GM19455 (cell line): ENCODE measurements around the gene RANBP17.

ENCODE experiments used
- ATAC-seq: cut with Tn5 transposase; IDR thresholded peaks from one replicate; pipeline ENCODE4 v1.9.1; 2021; ENCODE audit not compliant: unreplicated experiment

Gene RANBP17

DNA sequence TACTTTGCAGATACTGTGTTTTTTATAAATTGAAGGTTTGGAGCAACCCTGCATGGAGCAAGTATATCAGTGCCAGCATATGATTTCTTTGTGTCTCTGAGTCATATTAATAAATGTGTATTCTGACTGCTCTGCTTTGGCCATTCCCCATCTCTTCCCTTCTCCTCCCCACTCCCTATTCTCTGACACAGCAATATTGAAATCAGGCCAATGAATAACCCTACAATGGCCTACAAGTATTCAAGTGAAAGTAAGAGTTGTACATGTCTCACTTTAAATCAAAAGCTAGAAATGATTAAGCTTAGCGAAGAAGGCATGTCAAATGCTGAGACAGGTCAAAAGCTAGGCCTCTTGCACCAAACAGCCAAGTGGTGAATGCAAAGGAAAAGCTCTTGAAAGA, 365.0 kb downstream of the RANBP17 start:
- no peak for ATAC-seq

DNA sequence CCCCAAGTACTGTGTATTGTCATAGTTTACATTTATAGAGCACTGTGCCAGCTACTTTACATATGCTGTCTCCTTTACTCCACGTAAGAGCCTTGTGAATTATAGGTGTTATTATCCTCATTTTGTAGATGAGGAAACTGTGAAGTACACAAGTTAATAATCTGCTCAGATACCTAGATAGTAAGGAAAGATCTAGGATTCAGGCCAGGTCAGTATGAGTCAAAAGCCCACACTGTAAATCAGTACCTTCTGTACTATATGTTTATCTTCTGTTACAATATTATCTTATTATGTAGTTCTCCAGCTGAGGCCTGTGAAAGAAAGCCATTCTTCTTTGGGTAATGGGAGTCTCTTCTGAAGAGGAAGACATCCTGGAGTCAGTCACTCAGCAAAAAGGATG, 374.8 kb downstream of the RANBP17 start:
- no peak for ATAC-seq

DNA sequence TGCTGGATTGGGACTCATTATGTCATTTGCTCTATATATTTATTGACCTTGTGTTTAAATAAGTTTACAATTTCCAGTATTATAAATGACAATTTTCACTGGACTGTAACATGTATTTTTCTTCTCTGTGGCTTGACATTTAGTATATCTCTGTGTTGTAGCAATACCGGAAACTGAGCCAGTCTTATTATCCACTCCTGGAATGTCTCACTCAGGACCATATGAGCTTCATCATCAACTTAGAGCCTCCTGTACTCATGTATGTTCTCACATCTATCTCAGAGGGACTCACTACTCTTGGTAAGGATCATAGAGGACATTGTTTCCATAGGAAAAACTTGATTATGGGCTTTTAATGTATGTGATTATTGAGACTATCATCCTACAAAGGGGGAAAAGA, 380.7 kb downstream of the RANBP17 start:
- ATAC-seq = no peak

DNA sequence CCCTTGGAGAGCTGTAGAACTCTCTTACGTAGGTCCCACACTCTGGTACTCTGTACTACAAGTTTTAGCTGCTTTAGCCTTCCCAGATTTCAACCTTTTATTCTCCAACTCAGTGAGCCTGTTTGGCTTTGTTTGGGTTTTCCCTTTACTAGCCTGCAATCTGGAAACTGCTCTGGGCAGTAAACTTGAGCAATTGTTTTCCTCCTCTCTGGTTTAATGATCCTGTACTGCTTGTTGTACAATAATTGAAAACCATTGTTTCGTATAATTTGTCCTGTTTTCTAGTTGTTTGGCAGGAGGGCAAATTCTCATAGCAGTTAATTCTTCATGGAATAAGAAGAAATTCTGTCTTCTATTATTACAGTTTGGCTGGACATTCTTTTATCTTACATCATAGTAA, 384.4 kb downstream of the RANBP17 start:
- ATAC-seq = no peak

DNA sequence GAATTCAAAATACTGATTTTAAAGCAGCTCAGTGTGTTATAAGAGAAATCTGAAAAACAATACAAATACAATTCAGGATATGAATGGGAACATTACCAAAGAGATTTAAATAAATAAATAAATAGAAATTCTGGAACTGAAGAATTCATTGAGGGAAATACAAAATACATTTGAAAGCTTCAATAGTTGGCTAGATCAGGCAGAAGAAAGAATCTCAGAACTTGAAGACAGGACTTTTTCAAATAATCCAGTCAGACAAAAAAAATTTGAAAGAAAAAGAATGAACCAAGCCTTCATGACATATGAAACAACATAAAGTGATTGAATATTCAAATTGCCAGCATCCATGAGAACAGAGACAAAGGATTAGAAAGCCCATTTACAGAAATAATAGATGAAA, 387.6 kb downstream of the RANBP17 start:
- ATAC-seq = no peak

DNA sequence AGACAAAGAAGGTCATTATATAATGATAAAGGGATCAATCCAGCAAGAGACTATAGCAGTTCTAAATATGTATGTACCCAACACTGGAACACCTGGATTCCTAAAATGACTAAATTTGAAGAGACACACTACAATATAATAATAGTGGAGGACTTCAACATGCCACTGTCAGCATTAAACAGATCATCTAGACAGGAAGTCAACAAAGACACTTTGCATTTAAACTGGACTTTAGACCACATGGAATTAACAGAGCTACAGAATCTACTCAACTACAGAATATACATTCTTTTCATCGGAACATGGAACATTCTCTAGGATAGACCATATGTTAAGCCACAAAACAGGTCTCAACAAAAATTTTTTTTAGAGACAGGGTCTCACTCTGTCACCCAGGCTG, 388.9 kb downstream of the RANBP17 start:
- ATAC-seq = no peak

DNA sequence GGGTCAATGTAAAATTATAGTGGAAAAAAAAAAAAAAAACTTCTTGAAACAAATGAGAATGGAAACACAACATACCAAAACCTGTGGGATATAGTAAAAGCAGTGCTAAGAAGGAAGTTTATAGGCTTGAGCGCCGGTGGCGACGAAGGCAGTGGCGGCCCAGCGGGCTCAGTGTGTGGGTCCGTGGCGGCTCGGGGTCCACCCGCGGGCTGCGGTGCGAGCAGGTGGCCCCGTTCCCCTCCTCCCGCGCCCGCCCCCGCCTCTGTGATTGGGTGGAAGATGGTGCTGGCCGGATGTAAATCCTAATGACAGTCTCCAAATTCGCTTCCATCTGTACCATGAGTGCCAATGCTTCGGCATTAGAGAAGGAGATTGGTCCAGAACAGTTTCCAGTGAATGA, 389.7 kb downstream of the RANBP17 start:
- no peak for ATAC-seq

DNA sequence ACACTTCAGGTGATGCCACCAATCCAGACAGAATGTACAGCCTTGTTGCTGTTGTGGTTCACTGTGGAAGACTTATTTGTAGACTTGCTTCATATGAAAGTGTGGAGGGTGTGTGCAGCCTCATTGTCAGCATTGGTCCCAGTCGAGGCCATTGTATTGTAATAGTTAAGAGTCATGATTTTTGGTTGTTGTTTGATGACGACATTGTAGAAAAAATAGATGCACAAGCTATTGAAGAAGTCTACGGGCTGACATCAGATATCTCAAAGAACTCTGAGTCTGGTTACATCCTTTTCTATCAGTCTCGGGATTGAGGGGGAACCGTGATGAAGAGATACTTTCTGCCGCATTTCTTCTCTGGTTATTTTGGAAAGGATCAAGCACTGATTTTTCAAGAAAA, 390.9 kb downstream of the RANBP17 start:
- no peak for ATAC-seq

DNA sequence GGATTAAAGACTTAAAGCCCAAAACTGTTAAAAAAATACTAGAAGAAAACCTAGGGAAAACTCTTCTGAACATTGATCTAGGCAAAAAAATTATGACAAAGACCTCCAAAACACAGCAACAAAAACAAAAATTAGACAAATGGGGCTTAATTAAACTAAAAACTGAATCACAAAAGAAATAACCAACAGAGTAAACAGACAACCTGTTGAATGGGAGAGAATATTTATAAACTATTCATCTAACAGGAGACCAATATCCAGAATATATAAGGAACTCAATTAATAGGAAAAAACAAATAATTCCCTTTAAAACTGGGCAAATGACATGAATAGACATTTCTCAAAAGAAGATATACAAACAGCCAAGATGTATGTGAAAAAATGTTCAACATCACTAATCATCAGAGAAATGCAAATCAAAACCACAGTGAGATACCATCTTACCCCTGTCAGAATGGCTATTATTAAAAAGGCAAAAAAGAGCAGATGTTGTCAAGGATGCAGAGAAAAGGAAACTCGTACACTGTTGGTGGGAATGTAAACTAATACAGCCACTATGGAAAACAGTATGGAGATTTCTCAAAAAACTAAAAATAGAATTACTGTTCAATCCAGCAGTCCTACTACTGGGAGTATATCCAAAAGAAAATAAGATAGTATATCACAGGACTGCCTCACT, 397.1 kb downstream of the RANBP17 start:
- ATAC-seq = no peak

DNA sequence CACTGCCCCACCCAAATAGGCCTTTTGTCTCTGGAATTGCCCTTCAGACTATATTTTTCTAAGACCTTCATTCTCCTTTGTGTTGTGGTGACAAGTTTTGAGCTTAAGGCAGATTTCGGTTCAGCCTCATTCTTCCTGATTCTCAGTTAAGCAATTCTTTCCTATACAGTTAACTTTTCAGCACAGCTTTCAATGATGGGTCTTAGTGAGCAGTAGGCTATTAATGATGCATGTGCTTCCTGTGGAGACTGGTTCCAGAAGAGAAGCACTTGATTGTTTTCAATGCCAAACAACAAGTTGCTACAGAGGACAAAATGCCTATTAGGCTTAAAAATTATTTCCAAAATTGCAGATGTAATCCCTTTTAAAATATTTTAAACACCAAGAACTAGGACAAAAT, 399.5 kb downstream of the RANBP17 start:
- ATAC-seq = no peak

DNA sequence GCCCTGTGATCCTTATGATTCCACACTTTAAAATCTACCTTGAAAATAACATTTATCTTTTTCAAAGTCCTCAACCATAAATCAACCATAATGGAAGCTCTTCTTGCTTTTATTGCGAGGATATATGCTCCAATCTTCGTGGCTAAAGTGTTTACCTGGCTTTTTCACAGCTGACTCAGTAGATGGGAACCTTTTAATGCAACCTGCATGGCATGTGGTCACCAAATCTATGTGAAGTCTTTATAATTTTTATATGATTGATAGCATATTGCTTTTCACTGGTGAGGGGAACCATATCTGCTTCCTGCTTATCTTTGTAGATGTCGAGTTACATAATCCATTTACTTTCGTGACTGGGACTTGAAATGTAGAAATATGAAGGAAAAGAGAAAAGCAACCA, 400.1 kb downstream of the RANBP17 start:
- ATAC-seq = no peak

DNA sequence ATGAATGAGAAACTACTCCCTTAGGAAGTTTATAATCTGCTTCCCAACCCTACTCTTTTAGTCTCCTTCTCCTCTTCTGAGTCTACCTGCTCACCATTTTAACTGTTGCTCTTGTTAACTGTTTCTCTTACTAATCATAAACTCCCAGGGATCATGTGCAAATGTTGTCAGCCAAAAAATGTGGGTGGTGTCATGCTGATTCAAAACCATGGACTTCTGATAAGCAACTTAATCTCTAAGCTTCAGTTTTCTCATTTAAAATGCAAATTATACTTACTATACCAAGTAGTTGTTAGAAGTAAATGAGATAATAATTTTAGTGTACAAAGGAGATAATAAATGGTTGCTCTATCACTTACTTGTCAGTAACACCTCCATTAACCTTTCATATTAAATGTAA, 401.4 kb downstream of the RANBP17 start:
- no peak for ATAC-seq

DNA sequence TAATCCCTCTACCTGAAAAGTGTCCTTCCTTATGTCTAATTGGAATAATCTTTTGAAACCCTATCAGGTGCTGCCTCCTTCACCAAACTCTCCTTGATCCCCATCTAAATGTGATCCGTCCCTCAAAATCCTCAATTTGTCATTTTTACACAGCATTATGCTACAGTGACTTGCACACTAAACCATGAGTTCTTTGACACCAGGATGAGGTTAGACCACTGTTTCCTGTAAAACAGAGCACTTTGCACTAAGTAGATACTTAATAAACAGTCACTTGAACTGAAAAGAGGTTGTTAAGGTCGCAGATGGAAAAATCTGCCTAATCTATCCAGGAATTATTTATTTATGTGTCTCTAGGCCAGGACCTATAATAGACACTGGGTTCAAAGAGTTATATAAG, 403.0 kb downstream of the RANBP17 start:
- no peak for ATAC-seq

DNA sequence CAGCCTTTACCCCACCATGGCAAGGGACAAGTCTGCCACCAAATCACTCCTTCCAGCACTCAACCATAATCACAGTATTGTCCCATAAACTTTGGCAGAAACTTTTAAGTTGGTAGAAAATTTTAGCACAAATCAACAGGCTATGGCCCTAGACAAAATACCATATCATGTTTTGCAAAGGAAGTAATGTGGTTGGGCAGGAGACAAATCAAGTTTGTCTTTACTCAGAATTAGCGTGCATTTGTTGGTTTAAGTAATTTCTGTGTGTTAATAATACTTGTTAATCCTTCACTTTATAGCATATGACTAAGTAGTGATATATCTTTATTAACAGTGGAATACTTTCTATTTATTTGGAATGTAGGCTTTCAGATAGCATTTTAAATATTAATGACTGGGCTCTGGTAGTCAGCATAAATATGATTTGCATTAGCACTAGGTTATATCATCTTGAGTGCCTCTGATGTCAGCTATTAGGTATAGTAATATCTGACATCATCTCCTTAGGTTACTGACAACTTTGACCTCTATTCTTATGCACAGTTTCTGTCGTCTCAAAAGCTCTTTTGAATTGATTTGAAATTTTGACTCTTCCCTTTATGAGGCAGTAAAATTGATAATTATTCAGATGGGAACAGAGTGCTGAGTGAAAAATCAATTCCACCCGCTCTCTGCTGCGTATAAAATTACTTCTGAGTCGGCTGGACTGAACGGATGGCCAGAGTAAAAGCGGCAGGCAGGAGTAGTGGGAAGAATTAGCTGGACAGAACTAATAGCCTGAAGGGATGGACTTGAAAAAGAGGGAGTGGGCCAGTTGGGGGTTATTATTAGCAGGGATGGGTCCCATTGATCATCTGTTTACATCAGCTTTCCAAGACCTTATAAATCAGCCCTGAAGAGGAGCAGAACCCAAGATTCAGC, 407.1 kb downstream of the RANBP17 start:
- no peak for ATAC-seq

DNA sequence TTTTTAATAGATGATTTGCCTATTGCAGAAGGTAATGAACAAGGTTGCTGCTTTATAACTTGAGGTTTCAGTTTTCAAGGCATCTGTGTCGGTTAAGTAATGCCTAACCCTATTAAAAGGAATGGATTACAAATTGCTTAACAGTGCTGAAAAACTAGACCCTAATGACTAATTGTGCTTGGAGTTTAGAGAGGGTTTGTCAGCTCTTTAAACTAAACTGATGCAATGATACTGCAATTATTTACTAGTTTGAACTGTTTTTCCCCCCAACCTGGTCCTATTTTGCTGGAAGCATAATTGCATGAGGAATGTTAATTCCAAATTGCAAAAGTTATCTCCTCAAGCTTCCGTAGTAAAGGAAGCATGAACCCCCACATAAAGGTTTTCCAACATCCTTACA, 407.9 kb downstream of the RANBP17 start:
- ATAC-seq = no peak

DNA sequence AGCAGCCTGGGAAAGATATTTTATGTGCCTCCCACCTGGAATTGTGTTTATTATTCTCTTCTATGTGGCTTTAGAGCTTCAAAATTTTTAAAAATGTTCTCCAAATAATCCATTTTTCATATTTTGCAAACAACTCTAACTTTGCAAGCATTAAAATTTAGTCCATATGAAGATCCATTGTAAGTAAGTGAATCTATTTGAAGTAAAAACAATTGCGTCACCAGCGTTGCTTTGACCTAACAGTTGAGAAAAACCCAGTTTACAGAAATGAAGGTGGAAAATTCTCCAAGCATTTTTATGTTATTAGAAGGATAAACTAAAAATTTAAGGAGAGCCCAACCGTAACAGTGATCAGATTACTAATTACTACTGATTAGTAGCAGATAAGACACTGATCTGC, 408.3 kb downstream of the RANBP17 start:
- no peak for ATAC-seq

DNA sequence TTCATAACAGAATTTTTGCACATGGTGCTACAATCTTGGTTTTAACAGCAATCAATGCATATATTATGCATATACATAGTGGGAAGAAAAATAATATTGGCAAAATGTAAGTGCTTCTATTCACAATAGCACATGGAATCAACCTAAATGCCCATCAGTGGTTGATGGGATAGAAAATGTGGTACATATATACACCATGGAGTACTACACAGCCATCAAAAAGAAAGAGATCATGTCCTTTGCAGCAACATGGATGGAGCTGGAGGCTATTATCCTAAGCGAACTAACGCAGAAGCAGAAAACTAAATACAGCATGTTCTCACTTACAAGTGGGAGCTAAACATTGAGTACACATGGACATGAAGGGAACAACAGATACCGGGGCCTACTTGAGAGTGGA, 410.0 kb downstream of the RANBP17 start:
- no peak for ATAC-seq

DNA sequence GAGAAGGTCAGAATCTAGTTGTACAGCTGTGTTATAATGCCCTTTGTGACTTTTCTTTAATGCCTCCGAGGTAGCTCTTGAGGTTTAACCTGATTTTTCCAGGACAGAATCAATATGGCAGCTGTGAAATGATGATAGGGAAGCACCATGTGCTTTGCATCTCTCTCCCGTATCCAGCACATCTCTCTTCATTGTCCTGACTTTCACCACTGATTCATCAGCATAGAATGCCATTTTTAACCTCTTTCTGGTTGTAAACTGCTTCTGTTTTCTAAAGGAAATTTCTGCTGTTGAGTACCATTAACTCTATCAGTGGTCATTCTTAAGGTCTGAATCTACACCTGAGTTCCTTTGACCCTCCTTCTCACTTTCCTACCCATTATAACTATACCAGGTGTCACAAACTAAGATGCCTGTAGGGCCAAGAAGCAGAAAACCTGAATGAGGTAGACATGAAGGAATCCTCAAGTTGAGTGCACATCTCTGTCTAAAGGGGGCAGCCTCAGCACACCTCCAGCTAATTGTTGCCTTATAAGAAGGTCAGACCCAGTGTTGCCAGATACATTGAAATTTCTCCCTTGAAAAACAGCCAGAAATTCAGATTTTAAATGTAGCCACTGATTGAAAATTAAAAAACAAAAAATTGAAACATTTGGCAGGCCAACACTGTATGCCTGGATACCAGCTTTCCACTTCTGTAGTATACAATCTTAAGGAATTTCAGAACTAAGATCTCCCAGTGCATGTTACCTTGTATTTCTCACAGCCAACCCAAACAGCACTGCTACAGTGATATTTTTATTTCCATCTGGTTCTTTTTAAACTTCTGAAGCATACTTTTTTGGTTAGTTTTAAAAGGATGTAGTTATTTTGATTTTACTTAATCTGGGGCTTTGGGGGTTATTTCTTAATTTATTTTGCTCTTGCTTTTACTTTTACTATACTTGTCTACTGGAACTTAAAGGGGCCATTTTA, 411.5 kb downstream of the RANBP17 start:
- no peak for ATAC-seq

DNA sequence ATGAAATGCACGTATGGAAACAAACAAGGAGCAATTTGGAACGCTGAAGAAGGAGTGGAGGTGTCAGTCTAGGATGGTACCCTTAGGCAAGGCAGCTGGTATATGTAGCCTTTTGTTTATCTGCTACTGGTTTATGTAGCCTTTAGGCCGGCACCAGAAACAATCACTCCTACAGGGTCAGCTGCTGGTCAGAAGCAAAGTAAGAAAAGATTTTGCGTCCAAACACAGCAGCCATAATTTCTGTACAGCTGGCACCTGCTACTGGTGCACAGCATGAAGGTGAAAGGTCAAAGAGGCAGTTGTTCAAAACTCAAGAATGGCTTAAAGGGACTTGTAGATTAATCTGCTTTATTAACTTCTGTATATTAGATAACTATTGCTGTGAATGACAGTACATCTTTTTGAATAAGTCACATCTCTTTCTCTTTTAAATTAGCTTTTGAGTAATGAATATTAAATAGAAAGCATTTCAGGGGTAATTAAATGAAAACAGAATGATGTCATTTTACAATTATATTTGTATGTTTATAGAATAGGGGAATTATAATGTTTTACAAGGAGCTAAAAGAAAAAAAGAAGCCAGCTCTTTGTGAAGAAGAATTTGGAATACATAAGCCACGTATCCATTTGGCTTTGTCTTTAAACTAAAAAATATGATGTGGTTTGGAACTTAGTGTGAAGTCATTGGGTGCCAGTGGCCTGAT, 414.2 kb downstream of the RANBP17 start:
- ATAC-seq = no peak

DNA sequence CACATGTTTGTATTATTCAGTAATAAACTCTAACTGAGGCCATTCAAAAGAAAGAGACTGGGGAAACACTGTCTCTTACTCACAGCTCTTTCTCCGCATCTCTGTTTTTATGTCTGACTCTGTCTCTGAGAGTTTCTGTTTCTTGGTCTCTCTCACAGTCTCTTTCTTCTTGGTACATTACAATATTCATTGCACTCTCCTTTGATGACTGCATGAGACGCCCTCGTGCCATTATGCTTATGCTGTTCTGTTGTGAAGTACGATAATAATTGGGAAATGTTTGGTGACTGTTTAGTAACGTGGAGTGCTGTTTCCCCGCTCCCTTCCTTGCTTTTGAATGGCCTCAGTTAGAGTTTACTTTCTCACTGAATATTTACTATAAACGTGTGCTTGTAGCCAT, 421.9 kb downstream of the RANBP17 start:
- no peak for ATAC-seq

DNA sequence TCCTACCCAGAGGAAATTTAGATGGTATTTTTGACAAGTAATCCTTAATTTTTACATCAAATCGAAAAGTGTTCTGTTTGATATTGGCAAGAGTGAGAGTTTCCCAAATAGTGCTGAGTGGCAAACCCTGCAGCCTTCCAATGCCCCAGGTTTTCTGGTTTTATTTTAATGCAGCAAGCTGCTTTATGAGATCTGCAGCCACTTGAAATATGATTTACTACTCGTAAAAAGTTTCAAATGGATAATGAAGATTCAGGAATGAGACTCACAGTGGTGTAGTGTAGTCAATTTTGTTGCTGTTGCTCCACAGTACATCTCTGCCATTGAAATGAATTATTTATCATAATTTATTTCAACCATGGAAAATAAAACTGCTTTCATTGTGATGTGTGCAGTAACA, 423.6 kb downstream of the RANBP17 start:
- no peak for ATAC-seq
